CD4-positive, alpha-beta T cell treated with Interleukin-17A for 1 hour (primary cell): Measurements from ENCODE around the gene LRRC56.

Experiments
- DNase-seq: peaks from one replicate; pipeline ENCODE4 v3.0.0-alpha.2; 2020

The LRRC56 gene

GRCh38 chr11:577611-577894 is 40.2 kb downstream of the LRRC56 start:
- DNase-seq = no peak

DNA sequence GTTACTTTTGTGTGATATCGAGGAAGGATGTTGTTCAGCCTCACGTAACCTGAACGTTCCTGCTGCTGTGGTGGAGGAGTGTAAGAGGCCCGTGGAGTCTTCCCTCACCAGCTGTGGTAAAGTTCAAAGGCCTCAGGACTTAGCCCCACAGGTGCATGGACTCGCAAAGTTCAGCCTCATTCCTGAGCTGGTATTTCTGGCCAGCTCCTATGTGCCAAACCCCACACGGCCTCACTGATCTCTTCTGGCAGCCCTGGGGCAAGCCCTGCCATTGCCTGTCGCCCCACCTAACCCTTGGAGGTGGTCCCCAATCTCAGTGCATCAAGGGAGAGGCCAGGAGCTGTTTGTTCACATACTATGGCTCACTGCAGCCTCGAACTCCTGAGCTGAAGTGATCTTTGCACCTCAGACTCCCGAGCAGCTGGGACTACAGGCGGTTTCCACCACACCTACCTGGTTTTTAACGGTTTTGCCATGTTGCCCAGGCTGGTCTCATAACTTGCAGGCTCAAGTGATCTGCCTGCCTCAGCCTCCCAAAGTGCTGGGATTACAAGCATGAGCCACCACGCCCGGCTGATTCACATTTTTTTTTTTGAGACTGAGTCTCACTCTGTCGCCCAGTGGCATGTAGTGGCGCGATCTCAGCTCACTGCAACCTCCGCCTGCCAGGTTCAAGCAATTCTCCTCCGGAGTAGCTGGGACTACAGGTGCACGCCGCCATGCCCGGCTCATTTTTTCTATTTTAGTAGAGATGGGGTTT is 41.1 kb downstream of the LRRC56 start:
- no peak for DNase-seq

DNA sequence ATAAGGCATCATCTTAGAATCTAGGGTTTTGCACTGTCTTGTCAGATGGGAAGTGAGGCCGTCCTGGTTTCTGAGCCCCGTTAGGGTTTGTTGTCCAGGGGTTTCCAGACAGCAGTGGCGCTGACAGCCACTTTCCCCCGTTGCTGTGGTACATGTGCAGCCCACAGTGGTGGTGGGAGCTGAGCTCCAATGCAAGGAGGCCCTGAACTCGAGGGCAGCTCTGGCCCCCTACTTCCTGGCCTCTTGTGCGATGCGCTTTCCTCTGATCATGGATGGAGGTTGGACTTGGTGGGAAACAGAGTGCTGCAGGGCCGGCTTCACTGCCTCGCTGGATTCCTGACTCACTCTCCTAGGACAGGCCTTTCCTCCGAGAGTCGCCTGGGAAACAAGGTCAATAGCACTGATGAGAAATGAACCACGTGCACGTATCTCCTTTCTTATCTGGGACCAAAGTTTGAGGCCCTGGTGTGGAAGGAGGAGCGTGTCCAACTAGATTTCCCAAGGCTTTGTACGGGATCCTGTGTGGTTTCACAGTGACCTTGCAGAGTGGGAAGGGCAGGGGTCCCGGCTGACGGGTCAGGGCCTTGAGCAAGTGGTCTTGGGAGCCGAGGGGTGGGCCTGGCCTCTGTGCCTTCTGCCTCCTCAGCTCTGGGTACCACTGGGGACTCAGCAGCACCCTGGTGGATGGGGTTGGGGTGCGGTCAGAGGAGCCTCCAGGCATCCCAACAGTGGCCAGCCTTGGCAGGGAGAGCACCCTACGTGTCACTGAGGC is 42.7 kb downstream of the LRRC56 start:
- no peak for DNase-seq

DNA sequence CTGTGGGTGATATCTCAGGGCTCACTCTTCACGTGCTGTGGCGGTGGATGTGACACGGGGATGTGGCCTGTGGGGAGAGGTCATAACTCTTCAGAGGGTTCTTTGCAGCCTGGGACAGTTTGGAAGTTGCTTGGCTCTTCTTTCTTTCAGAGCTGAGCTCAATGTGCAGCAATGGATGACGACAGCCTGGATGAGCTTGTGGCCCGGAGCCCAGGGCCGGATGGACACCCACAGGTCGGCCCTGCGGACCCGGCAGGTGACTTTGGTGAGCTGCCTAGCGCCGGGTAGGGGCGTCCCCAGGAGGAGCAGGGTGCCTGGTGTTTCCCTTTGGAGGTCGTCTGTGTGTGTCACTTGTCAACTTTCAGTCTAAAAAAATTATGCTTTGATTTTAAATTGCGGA is 44.0 kb downstream of the LRRC56 start:
- no peak for DNase-seq

DNA sequence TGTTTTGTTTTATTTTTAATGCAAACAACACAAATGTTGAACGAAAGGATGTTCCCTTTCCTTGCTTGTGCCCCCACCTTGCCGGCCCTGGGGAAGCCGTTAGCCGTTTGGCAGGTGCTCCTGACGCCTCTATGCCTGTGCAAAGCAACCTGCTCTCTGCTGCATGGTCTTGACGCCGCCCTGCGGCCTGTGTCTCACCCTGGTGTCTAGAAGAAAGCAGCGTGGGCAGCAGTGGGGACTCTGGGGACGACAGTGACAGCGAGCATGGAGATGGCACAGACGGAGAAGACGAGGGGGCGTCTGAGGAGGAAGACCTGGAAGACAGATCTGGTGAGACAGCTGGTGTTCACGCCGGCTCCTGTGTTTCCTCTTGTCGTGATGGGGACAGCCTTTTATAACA is 44.4 kb downstream of the LRRC56 start:
- no peak for DNase-seq

DNA sequence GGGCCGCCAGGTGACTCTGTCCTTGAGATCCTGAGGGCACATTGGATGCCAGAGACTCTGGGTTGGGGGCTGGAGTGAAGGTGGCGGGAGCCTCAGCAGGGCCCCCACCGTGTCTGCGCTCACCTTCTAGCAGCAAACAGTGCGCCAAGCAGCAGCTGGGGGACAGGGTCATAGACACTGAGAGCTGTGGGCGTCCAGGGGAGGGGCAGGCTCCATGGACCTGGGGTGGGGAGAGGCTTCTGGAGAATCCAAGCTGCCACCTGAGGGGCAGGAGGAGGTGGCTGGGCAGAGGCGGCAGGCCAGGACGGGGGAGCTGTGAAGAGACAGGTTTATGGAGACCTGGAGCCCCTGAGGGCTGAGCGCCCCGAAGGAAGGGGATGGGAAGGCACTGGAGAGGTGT is 47.0 kb downstream of the LRRC56 start:
- no peak for DNase-seq

- DNase-seq = no peak
These were observed 49.3 kb downstream of the LRRC56 start for GRCh38 chr11:586376-587316.

DNA sequence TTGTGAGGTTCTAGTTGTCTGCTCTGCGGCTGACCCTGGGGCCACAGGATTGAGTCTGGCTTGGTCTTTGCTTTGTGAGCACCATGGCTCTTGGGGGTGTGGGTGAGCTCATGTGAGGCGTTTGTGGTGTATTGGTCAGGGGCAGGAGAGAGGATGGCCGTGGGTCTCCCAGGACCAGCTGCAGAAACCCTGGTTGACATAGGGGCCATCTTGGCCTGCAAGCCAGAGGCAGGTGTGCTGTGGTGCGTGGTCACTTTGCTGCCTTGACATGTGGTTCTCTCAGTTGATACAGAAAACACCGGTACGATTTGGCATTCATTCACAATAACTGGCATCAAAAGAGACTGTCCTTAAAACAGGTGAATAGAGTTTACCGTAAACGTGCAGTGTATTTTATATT is 50.2 kb downstream of the LRRC56 start:
- no peak for DNase-seq

- DNase-seq = peak; percentile 76
These were observed 50.7 kb downstream of the LRRC56 start for GRCh38 chr11:587978-588380.

DNA sequence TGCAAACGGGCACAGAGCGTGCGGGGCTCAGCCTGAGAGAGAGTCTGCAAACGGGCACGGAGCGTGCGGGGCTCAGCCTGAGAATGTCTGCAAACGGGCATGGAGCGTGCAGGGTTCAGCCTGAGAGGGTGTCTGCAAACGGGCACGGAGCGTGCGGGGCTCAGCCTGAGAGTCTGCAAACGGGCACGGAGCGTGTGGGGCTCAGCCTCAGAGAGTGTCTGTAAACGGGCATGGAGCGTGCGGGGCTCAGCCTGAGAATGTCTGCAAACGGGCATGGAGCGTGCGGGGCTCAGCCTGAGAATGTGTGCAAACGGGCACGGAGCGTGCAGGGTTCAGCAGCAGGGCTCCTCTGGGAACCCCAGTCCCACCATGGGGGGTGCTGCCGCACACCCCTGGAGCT is 52.5 kb downstream of the LRRC56 start:
- no peak for DNase-seq

GRCh38 chr11:590997-591396 is 53.7 kb downstream of the LRRC56 start:
- no peak for DNase-seq

DNA sequence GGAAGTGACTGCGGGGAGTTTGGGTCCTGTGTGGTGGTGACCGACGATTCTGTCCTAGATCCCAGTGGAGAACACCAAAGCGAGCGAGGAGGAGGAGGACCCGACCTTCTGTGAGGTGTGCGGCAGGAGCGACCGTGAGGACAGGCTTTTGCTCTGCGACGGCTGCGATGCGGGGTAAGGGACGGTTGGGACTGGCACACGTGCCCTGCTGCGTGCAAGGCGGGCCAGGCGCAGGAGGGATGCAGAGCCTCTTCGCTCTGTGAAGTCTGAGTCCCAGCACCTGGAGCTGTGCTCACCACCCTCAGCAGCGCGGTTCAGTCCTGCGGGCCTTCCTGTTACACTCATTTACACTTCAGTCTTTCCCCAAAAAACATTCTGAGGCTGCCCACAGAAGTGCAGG is 55.2 kb downstream of the LRRC56 start:
- no peak for DNase-seq

GRCh38 chr11:592918-593317 is 55.6 kb downstream of the LRRC56 start:
- no peak for DNase-seq

DNA sequence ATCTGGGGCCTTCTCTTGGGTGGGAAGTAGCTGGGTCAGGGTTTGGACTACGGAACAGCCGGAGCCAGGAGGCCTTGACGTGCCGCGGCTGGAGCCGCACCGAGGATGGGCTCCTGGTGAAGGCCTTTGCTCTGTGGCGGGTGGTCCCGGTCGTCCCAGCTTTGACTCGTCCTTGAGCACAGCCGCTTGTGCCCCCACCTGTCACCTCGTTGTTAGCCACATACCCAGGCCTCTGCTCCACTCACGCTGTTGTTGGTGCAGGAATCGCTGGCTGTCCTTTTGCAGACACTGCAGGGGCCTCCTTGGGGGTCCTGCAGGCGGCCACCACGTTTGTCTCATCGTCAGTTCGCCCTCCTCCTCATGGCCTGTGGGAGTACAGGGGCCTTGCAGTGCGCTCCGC is 56.0 kb downstream of the LRRC56 start:
- no peak for DNase-seq

DNA sequence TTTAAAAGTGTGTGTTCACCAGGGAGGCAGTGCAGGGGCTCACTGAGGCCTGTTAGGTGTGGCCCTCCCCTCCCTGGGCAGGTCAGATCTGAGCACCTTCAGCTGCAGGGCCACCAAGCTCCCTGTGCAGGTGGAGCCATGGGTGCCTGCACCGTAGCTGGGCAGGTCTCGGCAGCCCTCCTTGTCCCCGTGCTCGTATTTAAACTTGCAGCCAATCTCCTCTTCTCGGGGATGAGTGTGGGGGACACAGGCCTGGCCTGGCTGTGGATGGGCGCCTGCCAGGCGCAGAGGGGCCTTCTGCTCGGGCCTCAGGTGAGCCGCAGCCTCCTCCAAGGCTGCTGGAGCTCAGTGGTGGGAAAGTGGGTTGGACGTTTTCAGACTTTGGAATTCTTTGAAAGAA is 58.1 kb downstream of the LRRC56 start:
- no peak for DNase-seq

- DNase-seq = peak; percentile 5
These were observed 59.0 kb downstream of the LRRC56 start for GRCh38 chr11:596374-596773.

DNA sequence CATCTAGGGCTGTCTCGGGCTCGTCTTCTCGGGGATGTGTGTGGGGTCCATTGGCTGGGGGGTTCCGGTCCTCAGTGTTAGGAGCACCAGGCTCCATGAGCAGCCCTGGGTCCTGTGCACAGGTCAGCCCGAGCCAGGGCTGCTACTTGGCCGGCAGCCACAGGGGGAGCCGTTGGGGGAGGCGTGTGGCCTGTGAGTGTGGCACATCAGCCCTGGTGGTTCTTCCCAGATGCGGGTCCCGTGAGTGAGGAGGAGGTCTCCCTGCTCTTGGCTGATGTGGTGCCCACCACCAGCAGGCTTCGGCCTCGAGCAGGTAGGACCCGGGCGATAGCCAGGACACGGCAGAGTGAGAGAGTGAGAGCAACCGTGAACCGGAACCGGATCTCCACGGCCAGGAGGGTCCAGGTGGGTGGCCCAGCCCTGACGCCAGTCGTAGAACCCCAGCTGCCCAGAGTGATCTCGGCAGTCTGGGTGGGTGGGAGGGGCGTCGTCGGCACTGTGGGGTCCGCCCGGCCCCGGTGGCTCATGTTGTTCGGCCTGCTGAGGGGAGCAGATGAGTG is 59.9 kb downstream of the LRRC56 start:
- DNase-seq = no peak

GRCh38 chr11:598005-598680 is 60.8 kb downstream of the LRRC56 start:
- DNase-seq = no peak

DNA sequence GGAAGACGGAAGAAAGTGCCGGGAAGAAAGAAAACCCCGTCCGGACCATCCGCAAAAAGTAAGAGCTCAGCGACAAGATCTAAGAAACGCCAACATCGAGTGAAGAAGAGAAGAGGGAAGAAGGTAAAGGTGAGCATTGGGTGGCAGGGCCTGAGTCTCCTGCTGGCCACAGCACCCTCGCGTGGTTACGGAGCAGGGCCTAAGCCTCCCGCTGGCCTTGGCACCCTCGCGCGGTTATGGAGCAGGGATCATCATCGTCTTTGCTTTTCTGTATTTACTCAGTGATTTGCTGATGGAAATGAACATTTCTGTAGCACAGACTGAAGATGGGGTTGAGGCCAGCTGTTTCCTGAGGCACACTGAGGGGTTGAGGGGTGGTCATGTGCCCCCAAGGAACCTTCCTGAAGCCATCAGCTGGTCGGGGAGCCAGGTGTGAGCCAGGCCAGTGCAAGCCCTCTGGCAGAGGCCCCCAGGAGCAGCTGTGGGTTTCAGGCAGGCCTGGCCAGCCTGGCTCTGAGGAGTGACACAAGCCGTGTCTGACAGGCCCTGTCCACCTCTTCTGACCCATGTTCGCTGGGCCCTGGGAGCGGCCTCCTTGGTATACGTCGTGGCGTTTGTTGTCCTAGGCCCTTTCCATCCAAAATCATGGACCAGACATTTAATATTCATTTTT is 64.4 kb downstream of the LRRC56 start:
- DNase-seq = no peak

- DNase-seq = no peak
These were observed 65.8 kb downstream of the LRRC56 start for GRCh38 chr11:603154-603553.
